ENCODE measurements around the gene SCG5.

Gene SCG5

GRCh38 chr15:32729700-32730395 is 88.3 kb downstream of the SCG5 start:
- DNase-seq, result no peak

- no peak for DNase-seq
These were observed 89.5 kb downstream of the SCG5 start for GRCh38 chr15:32730677-32731654.

- DNase-seq, result no peak
These were observed 91.2 kb downstream of the SCG5 start for GRCh38 chr15:32732574-32733157.

- DNase-seq, result no peak
These were observed 91.8 kb downstream of the SCG5 start for GRCh38 chr15:32733281-32733680.

GRCh38 chr15:32735989-32736700 is 94.6 kb downstream of the SCG5 start:
- DNase-seq, result no peak

- DNase-seq, result no peak
These were observed 95.2 kb downstream of the SCG5 start for GRCh38 chr15:32736701-32737061.

- no peak for DNase-seq
These were observed 95.8 kb downstream of the SCG5 start for GRCh38 chr15:32737304-32737703.

- no peak for DNase-seq
These were observed 97.2 kb downstream of the SCG5 start for GRCh38 chr15:32738666-32739065.

- DNase-seq, result no peak
These were observed 98.1 kb downstream of the SCG5 start for GRCh38 chr15:32739522-32740063.

- no peak for DNase-seq
These were observed 102.1 kb downstream of the SCG5 start for GRCh38 chr15:32743411-32744140.

- no peak for DNase-seq
These were observed 104.8 kb downstream of the SCG5 start for GRCh38 chr15:32746116-32746857.

All from RPMI8226 (cell line).